NT2/D1 (cell line): ENCODE results near the gene TMEM190.

ENCODE experiments used
- YY1 ChIP-seq: IDR thresholded peaks from 2 replicates; pipeline ENCODE4 v1.6.1; 2011; ENCODE audit not compliant: insufficient read length, insufficient read depth
- ZNF274 ChIP-seq: IDR thresholded peaks from 2 replicates; pipeline ENCODE4 v1.6.1; 2011; ENCODE audit warnings: mild to moderate bottlenecking, low read depth, low read length

DNA sequence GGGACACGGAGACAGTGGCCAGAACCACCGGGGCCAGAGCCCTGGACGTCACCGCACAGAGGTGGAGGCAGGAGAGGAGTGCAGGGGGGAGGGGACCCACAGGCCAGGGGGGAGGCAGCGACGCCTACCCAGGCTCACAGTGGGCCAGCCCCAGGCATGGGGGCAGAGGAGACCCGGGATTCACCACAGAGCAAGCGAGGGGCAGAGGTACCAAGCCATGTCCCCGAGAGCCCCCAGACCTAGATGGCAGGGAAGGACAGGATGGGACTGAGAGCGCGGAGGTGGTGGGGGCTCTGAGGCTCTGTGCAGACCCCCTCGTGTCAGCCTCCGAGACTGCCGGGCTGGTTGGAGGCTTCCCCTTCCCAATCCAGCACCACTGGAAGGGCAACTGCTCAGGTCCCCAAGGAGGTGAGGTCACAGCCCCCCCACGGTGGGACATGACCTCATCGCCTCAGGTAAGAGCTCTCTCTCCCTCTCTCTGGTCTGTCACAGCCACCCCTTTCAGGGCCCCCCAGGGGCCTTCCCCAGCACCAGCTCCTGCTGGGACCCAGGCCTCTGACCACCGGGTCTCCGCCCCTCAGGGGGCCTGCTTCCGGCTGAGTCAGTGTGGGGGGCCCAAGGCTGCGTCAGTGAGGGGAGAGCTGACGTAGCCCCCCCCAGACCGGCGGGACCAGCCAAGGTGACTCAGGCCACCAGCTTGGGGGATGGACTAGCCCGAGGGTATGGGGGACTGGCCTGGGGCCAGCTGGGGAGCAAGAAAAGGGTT lies 4.1 kb upstream of the TMEM190 start:
- TF ChIP-seq ZNF274 (no peak), YY1 (no peak)
